Endothelial cell of umbilical vein (primary cell): Measurements from ENCODE around the gene LSM14A. TPM values are rescaled to one million over a fixed set of nuclear protein-coding genes. Genes with fewer than 3 reads are reported as not detected.

Experiments
- BruUV-seq: library from RNA; stranded (reverse); fragments of 400-500 nt; replicated peaks from 2 replicates; lab custom pipeline; 2021; lab: Mats Ljungman, UMichigan
- CTCF ChIA-PET: fragments of 300-600, 350-600 bp; sonication (Branson Sonifier 250); formaldehyde crosslinking; loops from one replicate; lab custom pipeline; 2021; ENCODE audit warnings: antibody characterized with exemption, inconsistent platforms; lab: Charles Lee
- POLR2A ChIA-PET: fragments of 300-600, 350-600 bp; sonication (Branson Sonifier 250); formaldehyde crosslinking; loops from one replicate; lab custom pipeline; 2021; ENCODE audit warnings: antibody characterized with exemption, inconsistent platforms; lab: Charles Lee
- DNase-seq: peaks from one replicate; pipeline ENCODE4 v3.0.0-alpha.2; 2011; ENCODE audit warnings: low read depth, low spot score
- FAIRE-seq: peaks from 2 replicates; lab custom pipeline; 2011; peaks lifted over from hg19 to GRCh38; lab: Jason Lieb, UNC
- H2AFZ ChIP-seq: 2 replicates; pipeline ENCODE4 v1.6.0; 2012; ENCODE audit warnings: low read depth, low read length, control low read depth, inconsistent platforms
- H3K27ac ChIP-seq: 2 replicates; pipeline ENCODE4 v1.5.1; 2011; ENCODE audit warnings: low read depth, mild to moderate bottlenecking, control low read depth, low read length, moderate library complexity; ENCODE audit not compliant: insufficient read depth
- H3K27me3 ChIP-seq, 2 experiments: 2 replicates each; pipeline versions ENCODE4 v1.6.0 to v1.6.1; 2011; ENCODE audit warnings: low read length in 2 of 2, mixed read lengths in 1 of 2; ENCODE audit not compliant: control insufficient read depth in 2 of 2, insufficient read depth in 2 of 2
- H3K36me3 ChIP-seq, 2 experiments: 2 replicates in 1 of 2; 3 replicates in 1 of 2; pipeline ENCODE4 v1.5.1; 2011; ENCODE audit warnings: low read length in 2 of 2, mild to moderate bottlenecking in 1 of 2, moderate library complexity in 1 of 2; ENCODE audit not compliant: control insufficient read depth in 2 of 2, insufficient read depth in 2 of 2; ENCODE audit errors: extremely low read depth in 1 of 2
- H3K4me1 ChIP-seq: 3 replicates; pipeline ENCODE4 v1.5.1; 2011; ENCODE audit warnings: mild to moderate bottlenecking, low read length; ENCODE audit not compliant: control insufficient read depth, insufficient read depth; ENCODE audit errors: extremely low read depth
- H3K4me2 ChIP-seq: 2 replicates; pipeline ENCODE4 v1.6.1; 2011; ENCODE audit warnings: low read length, control low read depth, mixed read lengths; ENCODE audit not compliant: insufficient read depth
- H3K4me3 ChIP-seq, 3 experiments: fragments of 200-600 bp in 1 of 3; sonication (generic), shearing (Covaris generic) in 1 of 3; replicated peaks in 1 of 3; 2 replicates each; pipeline ENCODE4 v1.5.1; 2011 to 2016; ENCODE audit warnings: control low read depth in 3 of 3, low read length in 3 of 3, mild to moderate bottlenecking in 2 of 3, inconsistent platforms in 1 of 3, low read depth in 1 of 3, moderate library complexity in 1 of 3; ENCODE audit not compliant: insufficient read depth in 1 of 3
- H3K79me2 ChIP-seq: 2 replicates; pipeline ENCODE4 v1.6.0; 2012; ENCODE audit warnings: low read length, inconsistent platforms; ENCODE audit not compliant: control insufficient read depth, insufficient read depth
- H3K9ac ChIP-seq: replicated peaks from 2 replicates; pipeline ENCODE3; 2011; ENCODE audit warnings: low read length, control low read depth; ENCODE audit not compliant: insufficient read depth; ENCODE audit errors: extremely low read depth
- H3K9me1 ChIP-seq: replicated peaks from 3 replicates; pipeline ENCODE4 v1.6.0; 2011; ENCODE audit warnings: mild to moderate bottlenecking, low read length; ENCODE audit not compliant: control insufficient read depth, insufficient read depth; ENCODE audit errors: extremely low read depth
- H3K9me3 ChIP-seq: replicated peaks from 2 replicates; pipeline ENCODE4 v1.5.1; 2012; ENCODE audit warnings: low read length, inconsistent platforms; ENCODE audit not compliant: control insufficient read depth, insufficient read depth
- H4K20me1 ChIP-seq: replicated peaks from 2 replicates; pipeline ENCODE3; 2011; ENCODE audit warnings: mild to moderate bottlenecking, low read length; ENCODE audit not compliant: control insufficient read depth, insufficient read depth; ENCODE audit errors: extremely low read depth
- CTCF ChIP-seq, 2 donors: IDR thresholded peaks; 1 replicate in 1 of 2; 2 replicates in 1 of 2; pipeline ENCODE4 v1.5.1; 2011; ENCODE audit warnings: low read length in 2 of 2, mild to moderate bottlenecking in 2 of 2, moderate library complexity in 2 of 2, control low read depth in 1 of 2, inconsistent platforms in 1 of 2, low read depth in 1 of 2; ENCODE audit not compliant: insufficient read depth in 1 of 2; ENCODE audit errors: extremely low read depth in 1 of 2
- EZH2 ChIP-seq: IDR thresholded peaks from 2 replicates; pipeline ENCODE4 v1.6.1; 2012; ENCODE audit warnings: borderline replicate concordance, low read depth, mild to moderate bottlenecking, moderate library complexity, low read length, inconsistent platforms; ENCODE audit not compliant: severe bottlenecking
- FOS ChIP-seq: IDR thresholded peaks from 2 replicates; pipeline ENCODE4 v1.6.1; 2011; ENCODE audit warnings: mild to moderate bottlenecking, low read length, moderate library complexity, borderline replicate concordance; ENCODE audit not compliant: insufficient read depth
- JUN ChIP-seq: IDR thresholded peaks from 2 replicates; pipeline ENCODE4 v1.6.1; 2011; ENCODE audit warnings: borderline replicate concordance, low read depth; ENCODE audit not compliant: insufficient read length, insufficient read depth
- MAX ChIP-seq: IDR thresholded peaks from 2 replicates; pipeline ENCODE4 v1.6.1; 2011; ENCODE audit not compliant: insufficient read depth, insufficient read length
- MYC ChIP-seq: IDR thresholded peaks from one replicate; pipeline ENCODE4 v1.6.1; 2011; ENCODE audit warnings: mild to moderate bottlenecking, low read depth, low read length
- POLR2A ChIP-seq: IDR thresholded peaks from 2 replicates; pipeline ENCODE4 v1.6.1; 2012; ENCODE audit warnings: low read depth, mild to moderate bottlenecking, control low read depth, low read length
- POLR2AphosphoS5 ChIP-seq: IDR thresholded peaks from 2 replicates; pipeline ENCODE4 v1.6.1; 2012; ENCODE audit warnings: low read depth, mild to moderate bottlenecking, control low read depth, low read length, moderate library complexity; ENCODE audit not compliant: insufficient read depth
- dilution Hi-C: fragments of 300-500 bp; cut with MboI; formaldehyde crosslinking; loops from one replicate; pipeline ENCODE4 v1.15.0; 2019; ENCODE audit warnings: low sequenced_read_pairs; ENCODE audit not compliant: extremely low pct_ligation_motif_present
- intact Hi-C: fragments of 100-400 bp; cut with micrococcal nuclease; formaldehyde crosslinking; loops from one replicate; pipeline ENCODE4 v1.10.0; 2022
- polyA plus RNA-seq, 4 experiments: library from polyadenylated mRNA; depleted of rRNA in 3 of 4; stranded (reverse) in 3 of 4; unstranded in 1 of 4; fragments of >200 nt; gene quantifications; 2 replicates each; pipeline versions ENCODE4 v1.2.1 to v1.2.3, GENCODE V29; 2011 to 2012; ENCODE audit warnings: missing spikeins in 1 of 4
- total RNA-seq: library from RNA; stranded (reverse); gene quantifications from 2 replicates; pipeline ENCODE4 v1.2.3, GENCODE V29; 2021

LSM14A gene
- total and polyA plus RNA-seq, 2 donors (not counting 3 experiments of a cell fraction or from before 2014, with no cell fraction given): 96.7 to 122 TPM

DNA sequence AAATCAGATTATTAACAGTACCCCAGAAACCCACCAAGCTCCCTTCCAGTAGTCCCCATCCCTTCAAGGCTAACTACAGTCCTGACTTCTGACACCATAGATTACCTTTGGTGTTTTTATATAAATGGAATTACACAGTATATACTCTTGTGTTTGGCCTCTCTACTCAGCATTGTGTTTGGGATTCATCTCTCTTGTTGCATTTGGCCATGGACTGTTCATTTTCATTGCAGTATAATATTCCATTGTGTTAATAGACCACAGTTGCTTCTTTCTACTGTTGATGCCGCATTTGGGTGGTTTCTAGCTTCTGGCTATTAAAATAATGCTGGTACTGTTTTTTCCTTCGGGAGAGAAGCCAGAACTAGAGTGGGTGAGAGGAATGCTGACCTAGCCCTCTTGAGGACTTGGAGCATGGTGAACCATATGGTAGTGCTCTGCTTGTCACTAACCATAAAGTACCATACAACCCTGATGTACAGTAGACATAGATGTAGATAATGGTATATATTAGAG lies 63.2 kb downstream of the LSM14A start:
- no peaks in the 10 kb centered on the region for H4K20me1 ChIP-seq
- intact Hi-C loops: no loop called here
- H3K36me3 ChIP-seq: no peaks in the 10 kb centered on the region
- H3K4me1 ChIP-seq: peaks cover 18% of the 10 kb centered on the region
- no peak overlapping the region for H3K27ac ChIP-seq
- H2AFZ ChIP-seq: no peak overlapping the region
- POLR2A ChIA-PET: no interaction called here
- no peaks in the 10 kb centered on the region for H3K79me2 ChIP-seq
- DNase-seq (no peak), FAIRE-seq (no peak)
- no peak overlapping the region for H3K9ac ChIP-seq
- no peak overlapping the region for H3K4me3 ChIP-seq
- no peak for TF ChIP-seq FOS
- no peak for TF ChIP-seq MAX
- TF ChIP-seq EZH2: no peak
- no peak for TF ChIP-seq CTCF (IDR thresholded peaks at IDR 0.05; ENCODE audit: extremely low read depth in 1 of 2, insufficient read depth in 1 of 2, low read depth in 1 of 2, low read length in 2 of 2)
- TF ChIP-seq JUN: no peak
- no peak for TF ChIP-seq MYC
- TF ChIP-seq POLR2A: no peak
- TF ChIP-seq POLR2AphosphoS5: no peak
- H3K4me2 ChIP-seq: no peak overlapping the region
- CTCF ChIA-PET: interaction anchor here (0.9 kb wide), 1 partner anchor 101 kb away, joined by 3 read pairs; no protein-coding TSS in a partner anchor
- H3K27me3 ChIP-seq: no peaks in the 10 kb centered on the region
- H3K9me3 ChIP-seq: no peaks in the 10 kb centered on the region
- BruUV-seq: no TSS peak
- dilution Hi-C loops: no loop called here
- H3K9me1 ChIP-seq: no peaks in the 10 kb centered on the region
